WTC11 (cell line): ENCODE data around the gene SOX6. TPM values are rescaled to one million over a fixed set of nuclear protein-coding genes. Genes with fewer than 3 reads are reported as not detected.

ENCODE experiments used
- ATAC-seq: fragments of 200-7000 bp; cut with Tn5 transposase; 2 replicates; pipeline ENCODE4 v1.10.0; 2021; ENCODE audit warnings: mild to moderate bottlenecking, moderate library complexity
- CTCF ChIA-PET: fragments of 300-600 bp; sonication (Branson Sonifier 250); formaldehyde crosslinking; loops from one replicate; lab custom pipeline; 2021; ENCODE audit warnings: antibody characterized with exemption; lab: Charles Lee
- POLR2A ChIA-PET: fragments of 350-600 bp; sonication (Branson Sonifier 250); formaldehyde crosslinking; loops from one replicate; lab custom pipeline; 2021; ENCODE audit warnings: antibody characterized with exemption; lab: Charles Lee
- DNase-seq: peaks from one replicate; pipeline ENCODE4 v3.0.0; 2021; ENCODE audit warnings: low spot score
- H3K27ac Mint-ChIP-seq: 2 replicates; pipeline ENCODE4 v1.8.0; 2021; ENCODE audit warnings: mixed read lengths
- H3K27me3 Mint-ChIP-seq: 2 replicates; pipeline ENCODE4 v1.8.0; 2021; ENCODE audit warnings: low read depth, mild to moderate bottlenecking, moderate library complexity, mixed read lengths
- H3K36me3 Mint-ChIP-seq: 2 replicates; pipeline ENCODE4 v1.8.0; 2021; ENCODE audit warnings: mixed read lengths
- H3K4me1 Mint-ChIP-seq: 2 replicates; pipeline ENCODE4 v1.8.0; 2022; ENCODE audit warnings: mixed read lengths
- H3K4me3 Mint-ChIP-seq: 2 replicates; pipeline ENCODE4 v1.8.0; 2021; ENCODE audit warnings: mild to moderate bottlenecking, moderate library complexity, mixed read lengths
- H3K9me3 Mint-ChIP-seq: 2 replicates; pipeline ENCODE4 v1.8.0; 2021; ENCODE audit warnings: mixed read lengths
- AR ChIP-seq: fragments of 250-450 bp; sonication (Bioruptor Pico); IDR thresholded peaks from 2 replicates; pipeline ENCODE4 v1.9.0; 2021; ENCODE audit warnings: mild to moderate bottlenecking
- ATF1 ChIP-seq: sonication (generic); formaldehyde crosslinking; IDR thresholded peaks from 2 replicates; pipeline ENCODE4 v1.8.1; 2023; ENCODE audit warnings: mild to moderate bottlenecking, moderate library complexity, missing genetic modification reagents
- CDX4 ChIP-seq: fragments of 250-450 bp; sonication (Bioruptor Pico); IDR thresholded peaks from 2 replicates; pipeline ENCODE4 v1.9.0; 2021; ENCODE audit warnings: moderate library complexity, mild to moderate bottlenecking, inconsistent platforms, borderline replicate concordance
- CREM ChIP-seq: sonication (generic); formaldehyde crosslinking; IDR thresholded peaks from 2 replicates; pipeline ENCODE4 v1.8.1; 2022; ENCODE audit warnings: mild to moderate bottlenecking, missing genetic modification reagents, moderate library complexity
- E2F1 ChIP-seq: sonication (generic); formaldehyde crosslinking; IDR thresholded peaks from 2 replicates; pipeline ENCODE4 v1.8.0; 2022; ENCODE audit warnings: mild to moderate bottlenecking, missing genetic modification reagents
- FOXK1 ChIP-seq: sonication (generic); formaldehyde crosslinking; IDR thresholded peaks from 2 replicates; pipeline ENCODE4 v1.8.0; 2022; ENCODE audit warnings: mild to moderate bottlenecking, moderate library complexity, missing genetic modification reagents
- FOXP1 ChIP-seq: sonication (generic); formaldehyde crosslinking; IDR thresholded peaks from 2 replicates; pipeline ENCODE4 v1.8.0; 2022; ENCODE audit warnings: missing genetic modification reagents, mild to moderate bottlenecking, moderate library complexity, borderline replicate concordance
- GABPB1 ChIP-seq: sonication (generic); formaldehyde crosslinking; IDR thresholded peaks from 2 replicates; pipeline ENCODE4 v1.8.1; 2023; ENCODE audit warnings: mild to moderate bottlenecking, missing genetic modification reagents
- HMGA2 ChIP-seq: fragments of 250-450 bp; sonication (Bioruptor Pico); IDR thresholded peaks from 2 replicates; pipeline ENCODE4 v1.4.0; 2021; ENCODE audit warnings: mild to moderate bottlenecking, moderate library complexity
- JAZF1 ChIP-seq: fragments of 250-450 bp; sonication (Bioruptor Pico); IDR thresholded peaks from 2 replicates; pipeline ENCODE4 v1.9.0; 2021; ENCODE audit warnings: moderate library complexity, mild to moderate bottlenecking, inconsistent platforms
- MAX ChIP-seq: sonication (generic); formaldehyde crosslinking; IDR thresholded peaks from 2 replicates; pipeline ENCODE4 v1.8.0; 2022; ENCODE audit warnings: mild to moderate bottlenecking, missing genetic modification reagents
- NR1H2 ChIP-seq: sonication (generic); formaldehyde crosslinking; IDR thresholded peaks from 2 replicates; pipeline ENCODE4 v1.9.0; 2021; ENCODE audit warnings: mild to moderate bottlenecking, moderate library complexity, missing genetic modification reagents
- OVOL2 ChIP-seq: fragments of 250-450 bp; sonication (Bioruptor Pico); IDR thresholded peaks from 2 replicates; pipeline ENCODE4 v1.9.0; 2021; ENCODE audit warnings: mild to moderate bottlenecking, borderline replicate concordance
- PREB ChIP-seq: sonication (generic); formaldehyde crosslinking; IDR thresholded peaks from 2 replicates; pipeline ENCODE4 v1.8.1; 2022; ENCODE audit warnings: mild to moderate bottlenecking, missing genetic modification reagents, moderate library complexity, borderline replicate concordance
- SP1 ChIP-seq: sonication (generic); formaldehyde crosslinking; conservative IDR thresholded peaks from 2 replicates; pipeline ENCODE4 v1.8.1; 2022; ENCODE audit warnings: missing genetic modification reagents
- TCF7 ChIP-seq: sonication (generic); formaldehyde crosslinking; IDR thresholded peaks from 2 replicates; pipeline ENCODE4 v1.8.0; 2022; ENCODE audit warnings: mild to moderate bottlenecking, low read depth, missing genetic modification reagents, moderate library complexity
- ZNF219 ChIP-seq: sonication (generic); formaldehyde crosslinking; IDR thresholded peaks from 2 replicates; pipeline ENCODE4 v1.8.0; 2023; ENCODE audit warnings: missing genetic modification reagents, mild to moderate bottlenecking, borderline replicate concordance
- ZNF512 ChIP-seq: sonication (generic); formaldehyde crosslinking; IDR thresholded peaks from 2 replicates; pipeline ENCODE4 v1.8.1; 2022; ENCODE audit warnings: missing genetic modification reagents, borderline replicate concordance
- total RNA-seq: library from RNA; stranded (reverse); gene quantifications from 3 replicates; pipeline ENCODE4 v1.2.3, GENCODE V29; 2021

Gene SOX6
- total RNA-seq, 1 experiment from 2014 or later = 0.13 TPM

- no peaks in the 10 kb centered on the region for H3K9me3 Mint-ChIP-seq
- H3K27me3 Mint-ChIP-seq = no peaks in the 10 kb centered on the region
- no peaks in the 10 kb centered on the region for H3K36me3 Mint-ChIP-seq
- ChIA-PET POLR2A (no interaction called here), CTCF (interaction anchor here (1.3 to 1.6 kb wide), 2 partner anchors 10 to 183 kb away, joined by 3 to 5 read pairs; no protein-coding TSS in a partner anchor)
- no peak overlapping the region for H3K27ac Mint-ChIP-seq
- ATAC-seq = no peak
- H3K4me1 Mint-ChIP-seq = peaks cover 10% of the 10 kb centered on the region
- no peak overlapping the region for H3K4me3 Mint-ChIP-seq
- no peak for DNase-seq
- TF ChIP-seq ATF1 = no peak
- TF ChIP-seq, all 79 proteins: peak for 0
These were observed 353.4 kb downstream of the SOX6 start for GRCh38 chr11:16002942-16003341.

GRCh38 chr11:16001899-16002426 is 354.4 kb downstream of the SOX6 start:
- no peak overlapping the region for H3K27ac Mint-ChIP-seq
- no peaks in the 10 kb centered on the region for H3K9me3 Mint-ChIP-seq
- H3K4me3 Mint-ChIP-seq = no peak overlapping the region
- CTCF ChIA-PET = interaction anchor here (1.1 to 1.6 kb wide), 3 partner anchors 11 to 183 kb away, joined by 3 to 6 read pairs (median 5); no protein-coding TSS in a partner anchor
- no peak for DNase-seq
- peaks cover 13% of the 10 kb centered on the region for H3K4me1 Mint-ChIP-seq
- no peaks in the 10 kb centered on the region for H3K36me3 Mint-ChIP-seq
- TF ChIP-seq MAX (no peak), SP1 (CRISPR knock-in tag) (no peak), OVOL2 (CRISPR knock-in tag) (no peak), GABPB1 (CRISPR knock-in tag) (peak; percentile 59; the same call in 1 of the 2 replicates), ZNF219 (CRISPR knock-in tag) (no peak)
- TF ChIP-seq, all 79 proteins: peak for 1
- no peaks in the 10 kb centered on the region for H3K27me3 Mint-ChIP-seq
- POLR2A ChIA-PET = no interaction called here
- peak; percentile 41; the same call in 1 of the 2 replicates for ATAC-seq

- Mint-ChIP-seq H3K4me3 (no peak overlapping the region), H3K36me3 (no peaks in the 10 kb centered on the region), H3K9me3 (no peaks in the 10 kb centered on the region), H3K27me3 (no peaks in the 10 kb centered on the region), H3K4me1 (peaks cover 13% of the 10 kb centered on the region), H3K27ac (no peak overlapping the region)
- TF ChIP-seq JAZF1 (no peak), CREM (CRISPR knock-in tag) (no peak), TCF7 (CRISPR knock-in tag) (no peak)
- ATAC-seq (no peak), DNase-seq (no peak)
- ChIA-PET CTCF (interaction anchor here (1.6 kb wide), 1 partner anchor 12 kb away, joined by 3 read pairs; no protein-coding TSS in a partner anchor), POLR2A (no interaction called here)
These were observed 355.2 kb downstream of the SOX6 start for GRCh38 chr11:16001044-16001568.

GRCh38 chr11:16000065-16000464 is 356.3 kb downstream of the SOX6 start:
- H3K4me3 Mint-ChIP-seq = no peak overlapping the region
- peaks cover 13% of the 10 kb centered on the region for H3K4me1 Mint-ChIP-seq
- no peaks in the 10 kb centered on the region for H3K36me3 Mint-ChIP-seq
- POLR2A ChIA-PET = no interaction called here
- DNase-seq = no peak
- ATAC-seq = no peak
- no peak overlapping the region for H3K27ac Mint-ChIP-seq
- H3K9me3 Mint-ChIP-seq = no peaks in the 10 kb centered on the region
- H3K27me3 Mint-ChIP-seq = no peaks in the 10 kb centered on the region; the same call in 1 of the 2 replicates
- CTCF ChIA-PET = no interaction called here
- TF ChIP-seq TCF7 (CRISPR knock-in tag) (no peak), AR (CRISPR knock-in tag) (no peak), ZNF512 (CRISPR knock-in tag) (no peak), FOXP1 (CRISPR knock-in tag) (no peak), MAX (no peak), FOXK1 (no peak), PREB (CRISPR knock-in tag) (no peak), NR1H2 (CRISPR knock-in tag) (no peak), HMGA2 (no peak), E2F1 (CRISPR knock-in tag) (no peak), CDX4 (CRISPR knock-in tag) (no peak)
